HG03378 (cell line): ENCODE data around the gene RALGPS1.
"Not testable (repeated sequence)": the region's sequence is repeated elsewhere in the genome, so short reads cannot be mapped to it uniquely, and the experiment has no call there.

ENCODE experiments used
- ATAC-seq: cut with Tn5 transposase; IDR thresholded peaks from one replicate; pipeline ENCODE4 v1.9.1; 2021; ENCODE audit warnings: mild to moderate bottlenecking, moderate library complexity; ENCODE audit not compliant: unreplicated experiment

Gene RALGPS1

GRCh38 chr9:126985870-126986498 is 71.4 kb downstream of the RALGPS1 start:
- ATAC-seq: peak; percentile 73

GRCh38 chr9:126986506-126986951 is 71.9 kb downstream of the RALGPS1 start:
- ATAC-seq: no peak

- ATAC-seq: no peak
Observed at GRCh38 chr9:126988857-126989256, 74.3 kb downstream of the RALGPS1 start.

GRCh38 chr9:126989847-126990842 is 75.6 kb downstream of the RALGPS1 start:
- ATAC-seq: no peak

- ATAC-seq: no peak
Observed at GRCh38 chr9:126991183-126991582, 76.6 kb downstream of the RALGPS1 start.

GRCh38 chr9:126992427-126992826 is 77.8 kb downstream of the RALGPS1 start:
- ATAC-seq: no peak

- ATAC-seq: no peak
Observed at GRCh38 chr9:126999315-127000068, 84.9 kb downstream of the RALGPS1 start.

GRCh38 chr9:127004946-127005769 is 90.6 kb downstream of the RALGPS1 start:
- ATAC-seq: peak; percentile 79

- ATAC-seq: peak; percentile 28
Observed at GRCh38 chr9:127005770-127006314, 91.3 kb downstream of the RALGPS1 start.

GRCh38 chr9:127007638-127008037 is 93.1 kb downstream of the RALGPS1 start:
- no peak for ATAC-seq

- ATAC-seq: no peak
Observed at GRCh38 chr9:127008076-127008475, 93.5 kb downstream of the RALGPS1 start.

GRCh38 chr9:127011772-127012171 is 97.2 kb downstream of the RALGPS1 start:
- no peak for ATAC-seq

GRCh38 chr9:127012250-127012649 is 97.7 kb downstream of the RALGPS1 start:
- ATAC-seq: no peak

GRCh38 chr9:127013597-127013996 is 99.0 kb downstream of the RALGPS1 start:
- ATAC-seq: no peak

- no peak for ATAC-seq
Observed at GRCh38 chr9:127014216-127014909, 99.8 kb downstream of the RALGPS1 start.

GRCh38 chr9:127014910-127015540 is 100.4 kb downstream of the RALGPS1 start:
- ATAC-seq: no peak

GRCh38 chr9:127015921-127016512 is 101.4 kb downstream of the RALGPS1 start:
- no peak for ATAC-seq

- not testable (repeated sequence) for ATAC-seq
Observed at GRCh38 chr9:127017979-127018378, 103.4 kb downstream of the RALGPS1 start.

- no peak for ATAC-seq
Observed at GRCh38 chr9:127018935-127019334, 104.4 kb downstream of the RALGPS1 start.
